ENCODE measurements around the gene COX15.

GRCh38 chr10:99740260-99740659, 8.3 kb upstream of the COX15 start:
- TF ChIP-seq ZSCAN20 (CRISPR knock-in tag; IDR thresholded peaks at IDR 0.05) (no peak), JUNB (IDR thresholded peaks at IDR 0.05) (no peak), TP53 (CRISPR knock-in tag; IDR thresholded peaks at IDR 0.05) (no peak), HMGXB4 (CRISPR knock-in tag; IDR thresholded peaks at IDR 0.05; ENCODE audit: borderline replicate concordance) (no peak), ZFP36 (IDR thresholded peaks at IDR 0.05; ENCODE audit: borderline replicate concordance, partially characterized antibody) (no peak), HDAC2 (IDR thresholded peaks at IDR 0.05) (no peak), EP300 (IDR thresholded peaks at IDR 0.05) (no peak), CTCF (IDR thresholded peaks at IDR 0.05) (no peak), POLR2A (IDR thresholded peaks at IDR 0.05; ENCODE audit: low read length) (no peak)

Measured in A549 (cell line).